Measurements from ENCODE around the gene NISCH.

DNA sequence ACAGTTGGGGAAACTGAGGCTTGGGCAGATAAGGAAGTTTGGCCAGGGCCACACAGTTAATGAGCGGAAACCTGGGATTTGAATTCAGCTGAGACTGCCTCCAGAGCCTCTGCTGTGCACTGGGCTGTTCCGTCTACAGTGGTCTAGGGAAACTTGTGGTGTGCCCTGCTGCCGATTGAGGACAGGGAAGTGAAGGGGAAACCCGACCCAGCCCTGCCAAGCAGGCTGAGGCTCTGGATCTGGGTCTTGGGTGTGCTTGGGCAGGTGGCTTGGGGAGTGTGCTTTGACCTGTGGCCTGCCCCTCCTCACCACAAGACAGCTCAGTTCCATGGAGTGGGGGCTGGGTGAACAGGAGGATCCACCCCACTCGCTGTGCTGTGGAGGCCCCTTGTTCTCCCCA is 17.6 kb downstream of the NISCH start:
- TF ChIP-seq, protein P1, sequence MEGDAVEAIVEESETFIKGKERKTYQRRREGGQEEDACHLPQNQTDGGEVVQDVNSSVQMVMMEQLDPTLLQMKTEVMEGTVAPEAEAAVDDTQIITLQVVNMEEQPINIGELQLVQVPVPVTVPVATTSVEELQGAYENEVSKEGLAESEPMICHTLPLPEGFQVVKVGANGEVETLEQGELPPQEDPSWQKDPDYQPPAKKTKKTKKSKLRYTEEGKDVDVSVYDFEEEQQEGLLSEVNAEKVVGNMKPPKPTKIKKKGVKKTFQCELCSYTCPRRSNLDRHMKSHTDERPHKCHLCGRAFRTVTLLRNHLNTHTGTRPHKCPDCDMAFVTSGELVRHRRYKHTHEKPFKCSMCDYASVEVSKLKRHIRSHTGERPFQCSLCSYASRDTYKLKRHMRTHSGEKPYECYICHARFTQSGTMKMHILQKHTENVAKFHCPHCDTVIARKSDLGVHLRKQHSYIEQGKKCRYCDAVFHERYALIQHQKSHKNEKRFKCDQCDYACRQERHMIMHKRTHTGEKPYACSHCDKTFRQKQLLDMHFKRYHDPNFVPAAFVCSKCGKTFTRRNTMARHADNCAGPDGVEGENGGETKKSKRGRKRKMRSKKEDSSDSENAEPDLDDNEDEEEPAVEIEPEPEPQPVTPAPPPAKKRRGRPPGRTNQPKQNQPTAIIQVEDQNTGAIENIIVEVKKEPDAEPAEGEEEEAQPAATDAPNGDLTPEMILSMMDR (IDR thresholded peaks at IDR 0.05) = no peak
- TF ChIP-seq ZFX (IDR thresholded peaks at IDR 0.05; ENCODE audit: borderline replicate concordance) = no peak

All from 22Rv1 (cell line).